Subcutaneous abdominal adipose tissue (tissue), 5 donors: ENCODE measurements around the gene BST1.

Experiments
- H3K27ac ChIP-seq: one replicate; pipeline ENCODE4 v1.7.0; 2013; ENCODE audit warnings: low read depth, mild to moderate bottlenecking, inconsistent platforms, low read length, moderate library complexity
- H3K27me3 ChIP-seq, 5 donors: one replicate each; pipeline ENCODE4 v1.7.0; 2013; ENCODE audit warnings: low read length in 5 of 5, inconsistent platforms in 1 of 5; ENCODE audit not compliant: control insufficient read depth in 5 of 5, insufficient read depth in 4 of 5
- H3K36me3 ChIP-seq, 5 donors: one replicate each; pipeline ENCODE4 v1.7.0; 2013; ENCODE audit warnings: low read length in 5 of 5; ENCODE audit not compliant: control insufficient read depth in 5 of 5, insufficient read depth in 5 of 5
- H3K4me1 ChIP-seq, 5 donors: one replicate each; pipeline ENCODE4 v1.7.0; 2013; ENCODE audit warnings: low read length in 5 of 5, mild to moderate bottlenecking in 3 of 5, moderate library complexity in 1 of 5; ENCODE audit not compliant: control insufficient read depth in 5 of 5, insufficient read depth in 5 of 5
- H3K4me3 ChIP-seq, 5 donors: one replicate each; pipeline ENCODE4 v1.7.0; 2013; ENCODE audit warnings: low read length in 5 of 5, low read depth in 1 of 5
- H3K9ac ChIP-seq, 5 donors: one replicate each; pipeline ENCODE4 v1.7.0; 2013; ENCODE audit warnings: low read length in 5 of 5, mild to moderate bottlenecking in 4 of 5, moderate library complexity in 3 of 5
- H3K9me3 ChIP-seq, 5 donors: one replicate each; pipeline ENCODE4 v1.7.0; 2013; ENCODE audit warnings: low read length in 5 of 5; ENCODE audit not compliant: control insufficient read depth in 5 of 5
- donor health status: healthy.
- donor health status: healthy.
- donor health status: healthy.
- donor health status: healthy.
- donor health status: healthy.

The BST1 gene

DNA sequence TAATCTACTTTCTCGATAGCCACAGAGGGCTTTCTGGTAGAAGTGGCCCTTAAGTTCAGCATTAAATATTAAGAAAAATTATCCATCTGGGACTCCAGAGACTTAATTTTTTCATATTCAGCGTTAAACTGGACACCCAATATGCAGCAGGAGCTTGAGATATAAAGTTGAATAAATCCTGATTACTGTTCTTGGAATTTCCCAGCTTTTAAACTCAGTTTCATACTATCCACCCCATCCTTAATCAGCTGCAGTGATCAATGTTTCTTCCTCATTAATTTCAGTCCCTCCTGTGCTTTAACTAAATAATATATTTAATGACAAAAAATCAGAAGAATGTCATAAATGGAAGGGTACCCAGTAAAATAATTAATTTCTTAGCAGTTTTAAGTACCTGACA is 44.1 kb upstream of the BST1 start:
- Histone ChIP-seq H3K27me3 (no peaks in the 10 kb centered on the region), H3K4me3 (no peak overlapping the region), H3K36me3 (no peaks in the 10 kb centered on the region), H3K9ac (peak overlapping the region in 1 of 5 donors; percentile 73), H3K9me3 (no peaks in the 10 kb centered on the region), H3K4me1 (peaks cover under 1 to 44% (median 27%) of the 10 kb centered on the region in 5 donors), H3K27ac (peak overlapping the region; percentile 99)

DNA sequence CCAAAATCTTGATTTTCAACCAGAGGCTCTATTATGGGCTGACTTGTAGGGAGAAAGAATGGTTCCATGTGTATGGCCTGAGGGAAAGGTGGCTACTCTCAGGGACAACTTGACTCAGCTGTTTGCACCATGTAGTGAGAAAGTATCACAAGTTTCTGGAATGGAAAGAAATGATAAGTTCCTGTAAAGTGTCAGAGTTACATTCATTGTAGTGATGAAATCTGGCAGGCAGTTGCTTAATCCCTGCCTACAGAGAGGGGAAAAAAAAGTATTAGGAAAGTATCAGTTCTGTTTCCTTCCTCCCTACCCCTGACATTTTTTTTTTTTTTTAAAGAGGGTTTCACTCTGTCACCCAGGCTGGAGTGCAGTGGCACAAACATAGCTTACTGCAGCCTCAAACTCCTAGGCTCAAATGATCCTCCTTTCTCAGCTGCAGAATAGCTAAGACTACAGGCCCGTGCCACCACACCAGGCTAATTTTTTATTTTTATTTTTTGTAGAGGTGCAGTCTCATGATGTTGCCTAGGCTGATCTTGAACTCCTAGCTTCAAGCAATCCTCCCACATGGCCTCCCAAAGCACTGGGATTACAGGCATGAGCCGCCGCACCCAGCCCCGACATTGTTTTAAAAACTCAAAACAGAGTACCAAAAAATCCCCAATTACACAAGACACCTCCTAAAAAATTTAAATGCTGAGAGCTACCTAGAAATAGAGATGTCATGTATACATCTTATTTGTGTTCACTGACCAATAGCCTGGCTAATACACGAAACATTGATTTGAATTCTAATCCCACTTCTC is 42.9 kb upstream of the BST1 start:
- peaks cover 0 to 39% (median 20%) of the 10 kb centered on the region in 5 donors for H3K4me1 ChIP-seq
- H3K9me3 ChIP-seq, result no peaks in the 10 kb centered on the region
- no peaks in the 10 kb centered on the region for H3K36me3 ChIP-seq
- no peaks in the 10 kb centered on the region for H3K27me3 ChIP-seq
- H3K27ac ChIP-seq, result peak overlapping the region; percentile 99
- peak overlapping the region in 3 of 5 donors; percentile 33 to 73 (median 49) for H3K9ac ChIP-seq
- H3K4me3 ChIP-seq, result no peak overlapping the region

DNA sequence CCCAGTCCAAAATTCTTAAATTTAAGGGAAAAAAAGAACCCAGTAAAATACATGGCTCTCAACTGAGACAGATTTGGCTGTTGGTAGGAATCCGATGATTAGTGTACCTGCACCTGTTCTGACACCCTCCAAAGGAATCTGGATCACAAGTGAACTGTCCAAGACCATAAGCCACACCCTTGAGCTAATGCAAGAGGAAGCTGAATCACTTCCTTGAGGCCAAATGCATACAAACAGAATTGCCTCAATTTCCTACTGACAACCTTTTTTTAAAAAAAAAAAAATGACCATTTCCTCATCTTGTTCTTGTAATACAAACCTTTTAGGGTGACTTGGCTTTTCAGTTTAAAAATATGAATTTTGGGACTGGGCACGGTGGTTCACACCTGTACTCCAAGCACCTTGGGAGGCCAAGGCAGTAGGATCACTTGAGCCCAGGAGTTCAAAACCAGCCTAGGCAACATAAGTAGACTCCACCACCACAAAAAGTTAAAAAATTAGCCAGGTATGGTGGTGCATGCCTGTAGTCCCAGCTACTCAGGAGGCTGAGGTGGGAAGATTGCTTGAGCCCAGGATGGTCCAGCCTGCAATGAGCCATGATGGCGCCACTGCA is 37.0 kb upstream of the BST1 start:
- H3K27ac ChIP-seq, result no peak overlapping the region
- H3K27me3 ChIP-seq, result no peaks in the 10 kb centered on the region
- H3K9me3 ChIP-seq, result no peaks in the 10 kb centered on the region
- peaks cover 0 to 15% (median 0%) of the 10 kb centered on the region in 5 donors for H3K4me1 ChIP-seq
- H3K4me3 ChIP-seq, result no peak overlapping the region
- no peaks in the 10 kb centered on the region for H3K36me3 ChIP-seq
- H3K9ac ChIP-seq, result no peak overlapping the region

DNA sequence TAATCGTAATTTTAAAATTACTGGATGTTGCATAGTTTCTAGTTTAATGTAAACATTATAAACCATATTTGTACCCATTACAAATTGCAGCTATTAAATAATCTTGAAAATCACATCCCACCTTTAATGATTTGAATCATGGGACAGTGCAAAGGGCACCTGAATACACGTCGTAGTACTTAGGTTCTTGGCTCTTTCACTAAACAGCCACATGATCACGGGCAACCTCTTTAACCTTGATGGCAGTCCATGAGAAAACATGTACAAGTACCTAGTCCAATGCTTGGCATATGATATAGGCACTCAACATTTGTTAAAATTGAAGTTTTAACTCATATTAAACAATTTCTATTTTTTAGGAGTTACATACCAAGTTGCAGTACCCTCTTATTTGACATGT is 35.9 kb upstream of the BST1 start:
- no peak overlapping the region for H3K9ac ChIP-seq
- no peaks in the 10 kb centered on the region for H3K9me3 ChIP-seq
- H3K4me3 ChIP-seq, result no peak overlapping the region
- no peaks in the 10 kb centered on the region for H3K36me3 ChIP-seq
- H3K27ac ChIP-seq, result no peak overlapping the region
- H3K27me3 ChIP-seq, result no peaks in the 10 kb centered on the region
- H3K4me1 ChIP-seq, result peaks cover 0 to 15% (median 0%) of the 10 kb centered on the region in 5 donors

DNA sequence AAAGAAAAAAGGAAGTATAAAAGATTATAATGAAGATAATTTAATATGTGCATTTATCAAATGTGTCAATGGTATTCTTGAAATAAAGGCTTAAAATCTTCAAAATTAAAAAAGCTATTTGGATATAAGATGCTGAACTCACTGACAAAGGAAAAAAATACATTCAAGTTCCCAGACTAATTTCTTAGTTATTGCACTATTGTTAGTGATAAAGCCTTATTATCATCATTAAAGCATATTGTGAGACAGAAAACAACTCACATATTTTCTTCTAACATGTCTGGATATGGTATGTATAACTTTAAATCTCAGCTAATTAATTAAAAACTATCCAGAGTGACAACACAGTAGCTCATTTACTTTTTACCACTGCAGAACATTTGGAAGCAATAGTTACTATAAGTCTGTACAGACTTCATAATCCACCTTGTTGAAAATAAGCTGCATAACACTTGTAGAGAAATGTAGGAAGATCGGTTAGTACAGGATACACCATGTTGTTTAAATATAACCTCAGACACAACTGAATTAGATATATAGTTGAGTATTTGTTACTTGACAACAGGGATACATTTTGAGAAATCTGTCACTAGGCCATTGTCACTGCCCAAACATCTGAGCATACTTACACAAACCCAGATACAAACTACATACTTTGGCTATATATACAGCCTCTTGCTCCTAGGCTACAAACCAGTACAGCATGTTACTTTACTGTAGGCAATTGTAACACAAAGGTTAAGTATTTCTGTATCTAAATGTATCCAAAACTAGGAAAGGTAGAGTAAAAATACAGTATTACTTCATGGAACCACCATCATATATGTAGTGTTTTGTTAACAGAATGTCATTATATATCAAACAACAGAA is 34.1 kb upstream of the BST1 start:
- Histone ChIP-seq H3K27me3 (no peaks in the 10 kb centered on the region), H3K36me3 (no peaks in the 10 kb centered on the region), H3K4me3 (no peak overlapping the region), H3K9me3 (no peaks in the 10 kb centered on the region), H3K4me1 (peaks cover 0 to 15% (median 0%) of the 10 kb centered on the region in 5 donors), H3K9ac (no peak overlapping the region), H3K27ac (no peak overlapping the region)

DNA sequence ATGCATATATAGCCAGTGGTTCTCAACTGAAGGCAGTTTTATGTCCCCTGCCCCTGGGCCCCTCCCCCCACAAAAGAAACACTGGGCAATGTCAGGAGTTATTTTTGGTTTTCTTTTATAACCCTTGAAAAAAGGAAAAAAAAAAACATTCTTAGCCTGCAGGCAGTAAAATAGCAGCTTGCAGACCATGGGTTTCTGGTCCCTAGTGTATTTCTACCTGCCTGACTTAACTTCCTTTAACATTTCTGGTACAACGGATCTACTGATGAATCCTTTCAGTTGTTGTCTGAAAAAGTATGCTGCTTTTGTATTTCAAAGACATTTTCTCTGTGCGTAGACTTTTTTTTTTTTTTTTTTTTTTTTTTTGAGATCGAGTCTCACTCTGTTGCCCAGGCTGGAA is 32.3 kb upstream of the BST1 start:
- H3K4me3 ChIP-seq, result no peak overlapping the region
- H3K9ac ChIP-seq, result no peak overlapping the region
- no peaks in the 10 kb centered on the region for H3K27me3 ChIP-seq
- no peaks in the 10 kb centered on the region for H3K9me3 ChIP-seq
- peaks cover 0 to 10% (median 0%) of the 10 kb centered on the region in 5 donors for H3K4me1 ChIP-seq
- no peaks in the 10 kb centered on the region for H3K36me3 ChIP-seq
- H3K27ac ChIP-seq, result no peak overlapping the region

DNA sequence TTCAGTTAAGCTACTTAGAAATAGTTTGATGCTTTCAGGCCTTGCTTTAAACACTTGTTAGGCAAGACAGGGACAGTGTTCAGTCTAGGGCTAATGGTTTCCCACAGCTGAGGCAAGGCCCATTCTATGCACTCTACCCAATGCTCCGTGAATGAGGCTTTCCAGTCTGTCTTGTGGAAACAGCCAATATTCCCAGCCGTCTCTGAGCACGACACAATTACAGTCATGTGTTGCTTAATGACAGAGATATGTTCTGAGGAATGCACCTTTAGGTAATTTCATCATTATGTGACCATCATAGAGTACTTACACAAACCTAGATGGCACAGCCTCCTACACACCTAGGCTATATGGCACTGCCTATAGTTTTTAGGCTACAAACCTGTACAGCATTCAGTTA is 30.8 kb upstream of the BST1 start:
- no peak overlapping the region for H3K4me3 ChIP-seq
- no peaks in the 10 kb centered on the region for H3K9me3 ChIP-seq
- H3K36me3 ChIP-seq, result no peaks in the 10 kb centered on the region
- H3K4me1 ChIP-seq, result no peaks in the 10 kb centered on the region
- no peaks in the 10 kb centered on the region for H3K27me3 ChIP-seq
- H3K9ac ChIP-seq, result no peak overlapping the region
- no peak overlapping the region for H3K27ac ChIP-seq

DNA sequence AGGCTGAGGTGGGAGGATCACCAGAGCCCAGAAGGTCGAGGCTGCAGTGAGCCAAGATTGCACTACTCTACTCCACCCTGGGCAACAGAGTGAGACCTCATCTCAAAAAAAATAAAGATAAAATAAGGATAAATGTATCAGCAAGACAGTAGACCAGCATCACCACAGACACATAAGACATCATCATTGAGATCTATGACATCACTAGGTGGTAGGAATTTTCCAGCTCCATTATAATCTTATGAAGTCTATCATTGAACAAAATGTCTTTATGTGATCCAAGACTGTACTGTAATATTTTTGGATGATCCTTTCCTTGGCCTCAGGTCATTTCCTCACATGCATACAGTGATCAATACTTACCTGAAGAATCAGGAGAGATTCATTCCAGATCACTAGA is 29.5 kb upstream of the BST1 start:
- Histone ChIP-seq H3K4me1 (no peaks in the 10 kb centered on the region), H3K9ac (no peak overlapping the region), H3K27ac (no peak overlapping the region), H3K9me3 (no peaks in the 10 kb centered on the region), H3K27me3 (no peaks in the 10 kb centered on the region), H3K36me3 (no peaks in the 10 kb centered on the region), H3K4me3 (no peak overlapping the region)

DNA sequence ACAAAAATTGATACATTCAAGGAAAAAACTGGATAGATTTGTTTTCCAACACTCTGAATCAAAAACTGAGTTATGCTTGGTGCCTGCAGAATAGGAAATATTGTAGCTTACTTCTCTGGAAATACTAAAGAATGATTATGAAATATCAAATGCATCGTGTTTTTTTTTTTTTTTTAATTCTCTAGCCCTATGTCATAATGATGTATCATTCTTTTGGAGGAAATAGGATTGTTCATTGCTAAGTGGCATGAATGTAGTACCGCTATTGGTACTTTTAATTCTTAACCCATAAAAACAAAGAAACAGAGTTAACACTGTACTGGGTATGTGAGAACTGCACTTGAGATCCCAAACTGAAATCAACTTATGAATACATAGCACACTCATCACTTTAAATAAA is 28.8 kb upstream of the BST1 start:
- no peaks in the 10 kb centered on the region for H3K4me1 ChIP-seq
- no peaks in the 10 kb centered on the region for H3K36me3 ChIP-seq
- no peaks in the 10 kb centered on the region for H3K27me3 ChIP-seq
- no peaks in the 10 kb centered on the region for H3K9me3 ChIP-seq
- no peak overlapping the region for H3K4me3 ChIP-seq
- H3K9ac ChIP-seq, result no peak overlapping the region
- no peak overlapping the region for H3K27ac ChIP-seq

DNA sequence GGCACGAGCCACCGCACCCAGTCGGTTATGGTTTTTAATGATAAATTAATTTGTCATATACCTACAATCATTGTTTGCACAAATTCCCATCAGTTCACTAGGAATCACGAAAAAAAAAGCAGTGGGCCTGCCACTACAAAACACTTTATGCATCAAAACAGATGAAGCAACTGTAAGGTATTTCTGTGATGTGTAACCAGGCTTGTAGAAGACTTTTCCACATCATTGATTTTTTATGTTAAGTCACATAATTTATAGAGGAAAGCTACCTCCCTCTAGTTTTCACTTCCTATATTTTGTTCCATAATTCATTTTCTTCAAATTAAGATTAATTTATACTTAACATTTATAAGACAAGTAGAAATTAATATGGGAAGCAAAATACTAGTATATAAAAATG is 27.9 kb upstream of the BST1 start:
- Histone ChIP-seq H3K36me3 (no peaks in the 10 kb centered on the region), H3K9ac (no peak overlapping the region), H3K9me3 (no peaks in the 10 kb centered on the region), H3K27me3 (no peaks in the 10 kb centered on the region), H3K27ac (no peak overlapping the region), H3K4me3 (no peak overlapping the region), H3K4me1 (no peaks in the 10 kb centered on the region)
